Keratinocyte (primary cell): ENCODE data around the gene SIM2.

Source experiments
- EZH2 ChIP-seq: IDR thresholded peaks from one replicate; pipeline ENCODE4 v1.6.1; 2012; ENCODE audit warnings: inconsistent platforms, mild to moderate bottlenecking, low read length, moderate library complexity
- TF ChIP-seq, protein P1 (sequence below), 3 experiments: IDR thresholded peaks in 1 of 3; conservative IDR thresholded peaks in 1 of 3; optimal IDR thresholded peaks in 1 of 3; 2 replicates in 2 of 3; 3 replicates in 1 of 3; pipeline versions ENCODE3 to v1.5.1; 2011; ENCODE audit warnings: low read length in 3 of 3, mild to moderate bottlenecking in 3 of 3, moderate library complexity in 2 of 3, control low read depth in 1 of 3, inconsistent platforms in 1 of 3; ENCODE audit not compliant: insufficient read depth in 2 of 3; ENCODE audit errors: extremely low read depth in 1 of 3

DNA sequence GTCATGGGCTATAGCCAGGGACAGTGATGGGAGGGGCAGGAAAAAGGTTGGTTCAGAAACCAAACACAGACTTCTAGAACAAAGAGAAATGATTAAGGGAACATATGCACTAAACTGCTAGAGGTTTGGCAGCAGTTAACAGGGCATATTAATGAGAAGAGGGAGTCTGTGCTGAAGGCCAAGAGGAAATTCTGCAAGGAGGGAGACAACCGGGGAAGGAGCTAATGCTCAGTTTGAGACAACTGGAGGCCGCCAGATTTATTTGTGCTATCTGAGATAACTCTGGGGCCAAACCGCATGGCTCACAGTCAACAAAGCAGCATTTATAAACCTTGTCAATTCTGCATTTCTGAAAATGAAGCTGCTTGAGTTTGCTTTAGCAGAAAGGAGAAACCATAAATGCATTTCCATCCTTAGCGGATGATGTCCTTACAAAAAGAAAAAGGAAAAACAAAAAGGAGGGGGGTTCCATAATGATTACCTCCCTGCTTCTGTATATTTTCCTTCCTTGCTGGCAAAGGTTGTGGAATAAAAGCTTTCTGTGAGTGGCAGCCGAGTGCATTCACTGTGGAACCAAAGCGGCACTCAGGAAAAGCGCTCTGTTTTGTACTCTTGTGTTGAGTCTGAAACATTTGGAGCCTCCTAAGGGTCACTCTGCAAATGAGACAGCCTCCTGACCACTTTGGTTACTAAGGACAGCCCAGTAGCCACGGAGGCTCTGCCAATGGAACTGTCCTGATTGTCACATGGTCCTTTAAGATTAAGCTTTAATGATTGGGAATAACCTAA lies 70.3 kb downstream of the SIM2 start:
- TF ChIP-seq, protein P1, sequence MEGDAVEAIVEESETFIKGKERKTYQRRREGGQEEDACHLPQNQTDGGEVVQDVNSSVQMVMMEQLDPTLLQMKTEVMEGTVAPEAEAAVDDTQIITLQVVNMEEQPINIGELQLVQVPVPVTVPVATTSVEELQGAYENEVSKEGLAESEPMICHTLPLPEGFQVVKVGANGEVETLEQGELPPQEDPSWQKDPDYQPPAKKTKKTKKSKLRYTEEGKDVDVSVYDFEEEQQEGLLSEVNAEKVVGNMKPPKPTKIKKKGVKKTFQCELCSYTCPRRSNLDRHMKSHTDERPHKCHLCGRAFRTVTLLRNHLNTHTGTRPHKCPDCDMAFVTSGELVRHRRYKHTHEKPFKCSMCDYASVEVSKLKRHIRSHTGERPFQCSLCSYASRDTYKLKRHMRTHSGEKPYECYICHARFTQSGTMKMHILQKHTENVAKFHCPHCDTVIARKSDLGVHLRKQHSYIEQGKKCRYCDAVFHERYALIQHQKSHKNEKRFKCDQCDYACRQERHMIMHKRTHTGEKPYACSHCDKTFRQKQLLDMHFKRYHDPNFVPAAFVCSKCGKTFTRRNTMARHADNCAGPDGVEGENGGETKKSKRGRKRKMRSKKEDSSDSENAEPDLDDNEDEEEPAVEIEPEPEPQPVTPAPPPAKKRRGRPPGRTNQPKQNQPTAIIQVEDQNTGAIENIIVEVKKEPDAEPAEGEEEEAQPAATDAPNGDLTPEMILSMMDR (optimal IDR thresholded peaks at IDR 0.05 in 1 of 3, IDR thresholded peaks at IDR 0.05 in 1 of 3, conservative IDR thresholded peaks at IDR 0.05 in 1 of 3; ENCODE audit: extremely low read depth in 1 of 3, insufficient read depth in 2 of 3, low read length in 3 of 3) = no peak
- no peak for TF ChIP-seq EZH2
